Sigmoid colon (tissue), 4 donors: ENCODE measurements around the gene GPS2.

Experiments used
- CTCF ChIP-seq, 4 experiments: fragments of 450-650 bp in 3 of 4; fragments of 200-600 bp in 1 of 4; IDR thresholded peaks; one replicate each; pipeline ENCODE4 v1.5.1; 2016 to 2019; ENCODE audit warnings: antibody characterized with exemption in 4 of 4, mild to moderate bottlenecking in 3 of 4, moderate library complexity in 2 of 4
- POLR2AphosphoS5 ChIP-seq, 4 donors: sonication (generic); formaldehyde crosslinking; IDR thresholded peaks; one replicate each; pipeline ENCODE4 v1.6.1; 2017; ENCODE audit warnings: antibody characterized with exemption in 4 of 4

GRCh38 chr17:7325031-7325528 lies 9.9 kb upstream of the GPS2 start:
- no peak for TF ChIP-seq CTCF (IDR thresholded peaks at IDR 0.05)
- TF ChIP-seq POLR2AphosphoS5 (IDR thresholded peaks at IDR 0.05): no peak
